ENCODE results near the gene PAM.
"Not testable (repeated sequence)": the region's sequence is repeated elsewhere in the genome, so short reads cannot be mapped to it uniquely, and the experiment has no call there.

The PAM gene

GRCh38 chr5:102902647-102903046 is 147.5 kb downstream of the PAM start:
- DNase-seq (ENCODE audit: low read depth) = no peak

DNA sequence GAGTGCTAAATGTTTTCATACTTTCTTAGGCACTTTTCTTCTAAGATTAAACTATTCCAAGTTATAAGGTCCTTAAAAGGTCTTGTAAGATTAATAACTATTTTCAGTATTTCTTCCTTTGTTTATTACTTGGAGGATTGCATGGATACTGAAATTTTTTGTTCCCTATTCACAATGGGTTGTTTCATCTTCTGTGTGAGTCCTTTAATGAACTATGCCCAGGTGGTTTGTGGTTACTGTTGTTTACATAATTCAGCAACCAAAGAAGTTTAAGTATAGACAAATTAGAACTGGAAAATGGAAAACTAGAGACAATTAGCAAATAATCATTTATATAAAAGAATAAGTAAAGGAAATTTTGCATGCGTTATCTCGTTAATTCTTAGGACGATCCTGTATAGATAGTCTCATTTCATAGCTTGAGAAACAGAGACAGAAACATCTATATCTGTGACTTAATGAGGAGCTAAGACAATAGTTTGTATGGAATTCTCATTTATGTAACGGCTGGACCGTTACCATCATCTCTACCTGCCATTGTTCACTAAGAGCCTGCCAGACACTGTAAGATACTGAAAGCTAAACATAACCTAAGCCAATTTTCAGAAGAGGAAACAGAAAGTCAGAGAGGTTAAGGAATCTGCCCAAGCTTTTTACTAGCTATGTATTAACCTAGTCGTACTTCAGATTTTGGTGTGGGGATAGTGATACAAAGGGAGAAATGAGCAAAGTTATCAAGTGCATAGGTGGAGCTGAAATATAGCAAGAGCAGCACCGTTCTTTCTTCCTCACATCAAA is 148.2 kb downstream of the PAM start:
- DNase-seq (ENCODE audit: low read depth) = no peak

- no peak for DNase-seq (ENCODE audit: low read depth)
Observed at GRCh38 chr5:102905056-102905455, 150.0 kb downstream of the PAM start.

DNA sequence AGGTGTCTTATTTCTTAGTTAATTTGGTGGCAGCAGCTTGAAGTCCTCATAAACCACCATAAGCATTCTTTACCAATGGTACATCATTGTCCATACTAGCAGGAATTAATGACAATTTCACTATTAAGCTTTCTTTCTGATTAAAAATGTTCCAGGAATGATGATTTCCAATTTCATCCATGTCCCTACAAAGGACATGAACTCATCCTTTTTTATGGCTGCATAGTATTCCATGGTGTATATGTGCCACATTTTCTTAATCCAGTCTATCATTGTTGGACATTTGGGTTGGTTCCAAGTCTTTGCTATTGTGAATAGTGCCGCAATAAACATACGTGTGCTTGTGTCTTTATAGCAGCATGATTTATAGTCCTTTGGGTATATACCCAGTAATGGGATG is 152.0 kb downstream of the PAM start:
- DNase-seq (ENCODE audit: low read depth) = not testable (repeated sequence)

GRCh38 chr5:102910240-102911226 is 155.4 kb downstream of the PAM start:
- DNase-seq (ENCODE audit: low read depth) = no peak

DNA sequence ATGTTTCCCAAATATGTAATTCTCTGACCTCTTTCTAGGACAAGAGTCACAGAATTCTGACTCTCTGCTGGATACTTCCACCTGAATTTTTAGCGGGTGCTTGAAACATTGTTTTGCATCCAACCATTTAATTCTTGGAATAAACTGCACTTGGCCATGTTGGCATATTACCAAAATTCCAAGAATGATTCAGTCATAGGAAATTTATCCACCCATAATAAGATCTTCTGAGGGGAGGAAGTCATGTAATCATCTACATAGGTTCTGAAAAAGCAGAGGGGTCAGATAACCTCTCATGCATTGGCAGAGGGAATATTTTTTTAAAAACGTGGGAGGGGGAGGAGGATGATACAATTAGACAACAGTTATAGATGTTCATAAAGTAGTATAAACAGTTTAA is 156.9 kb downstream of the PAM start:
- DNase-seq (ENCODE audit: low read depth) = no peak

GRCh38 chr5:102916109-102916508 is 161.0 kb downstream of the PAM start:
- no peak for DNase-seq (ENCODE audit: low read depth)

- no peak for DNase-seq (ENCODE audit: low read depth)
Observed at GRCh38 chr5:102918986-102919610, 164.0 kb downstream of the PAM start.

DNA sequence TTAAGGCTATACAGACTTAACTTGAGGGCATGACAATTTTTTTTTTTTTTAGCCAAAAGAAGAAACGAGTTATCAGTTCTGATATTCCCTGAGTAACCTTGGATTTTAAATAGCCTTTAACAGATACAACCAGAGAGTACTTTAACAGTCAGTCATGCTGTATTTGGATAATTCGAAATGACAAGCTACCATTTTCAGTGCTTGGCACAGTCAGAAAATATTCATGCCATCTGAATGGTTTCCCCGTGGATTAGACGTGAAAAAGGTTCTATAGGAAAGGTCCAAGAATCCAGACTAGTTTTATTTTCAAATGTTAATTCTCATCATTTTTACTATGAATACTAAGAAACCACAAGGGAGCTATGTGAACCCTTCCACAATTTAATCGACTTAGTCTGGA is 165.7 kb downstream of the PAM start:
- DNase-seq (ENCODE audit: low read depth) = no peak

- no peak for DNase-seq (ENCODE audit: low read depth)
Observed at GRCh38 chr5:102921341-102922044, 166.4 kb downstream of the PAM start.

DNA sequence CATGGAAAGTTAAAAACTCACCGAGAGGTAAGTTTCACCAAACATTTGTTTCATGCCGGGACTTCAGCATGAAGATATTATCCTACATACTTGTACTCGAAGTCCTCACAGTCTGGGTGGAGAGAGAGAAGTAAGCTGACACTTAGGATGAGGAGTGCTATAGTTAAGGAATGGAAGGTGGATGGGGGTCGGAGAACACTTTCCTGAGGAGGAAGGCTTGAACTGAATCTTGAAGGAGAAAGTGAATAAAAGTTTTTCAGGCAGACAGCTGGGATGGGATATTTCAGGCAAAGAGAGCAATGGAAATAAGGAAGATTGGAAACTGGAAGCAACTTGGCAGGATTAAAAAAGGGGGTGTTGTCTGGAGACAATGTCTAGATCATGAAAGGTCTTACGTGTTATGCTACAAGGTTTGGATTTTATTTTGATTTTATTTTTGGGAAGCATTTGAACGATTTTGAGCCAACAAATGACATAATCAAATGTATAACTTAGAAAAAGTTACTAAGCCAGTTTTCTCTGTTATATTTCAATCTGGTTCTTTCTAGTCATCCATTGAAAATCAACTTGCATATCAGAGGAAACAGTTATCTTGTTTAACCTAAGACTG is 167.1 kb downstream of the PAM start:
- no peak for DNase-seq (ENCODE audit: low read depth)

DNA sequence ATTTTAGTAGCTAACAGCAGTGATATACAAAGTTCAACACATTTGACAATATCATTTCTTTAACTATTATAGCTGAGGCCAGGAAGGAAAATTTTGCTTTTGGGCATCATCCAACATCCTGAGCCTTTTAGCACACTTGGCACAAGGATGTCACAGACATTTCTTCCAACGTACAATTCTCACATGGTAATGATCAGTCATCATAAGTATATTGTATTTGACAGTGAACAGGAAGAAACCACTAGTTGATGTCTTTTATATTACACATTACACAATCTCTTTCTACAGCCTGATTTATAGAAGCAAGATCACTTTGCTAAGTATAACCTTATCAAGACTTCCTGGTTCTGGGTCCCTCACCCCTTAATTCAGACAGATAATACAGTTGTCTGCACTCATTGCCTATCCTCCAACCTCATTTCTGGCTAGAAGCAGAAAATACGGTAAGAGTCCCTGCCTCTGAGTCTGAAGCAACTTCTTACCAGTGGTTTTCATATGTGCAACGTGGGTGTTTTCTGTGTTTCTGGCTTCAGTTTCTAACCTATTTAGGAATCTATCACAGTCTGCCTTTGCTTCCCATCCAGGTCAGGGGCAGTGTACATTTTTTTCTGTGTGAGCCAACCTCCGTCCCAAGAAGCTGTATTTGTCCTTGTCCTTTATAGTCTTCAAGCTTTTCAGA is 167.8 kb downstream of the PAM start:
- no peak for DNase-seq (ENCODE audit: low read depth)

GRCh38 chr5:102924963-102925362 is 169.9 kb downstream of the PAM start:
- no peak for DNase-seq (ENCODE audit: low read depth)

DNA sequence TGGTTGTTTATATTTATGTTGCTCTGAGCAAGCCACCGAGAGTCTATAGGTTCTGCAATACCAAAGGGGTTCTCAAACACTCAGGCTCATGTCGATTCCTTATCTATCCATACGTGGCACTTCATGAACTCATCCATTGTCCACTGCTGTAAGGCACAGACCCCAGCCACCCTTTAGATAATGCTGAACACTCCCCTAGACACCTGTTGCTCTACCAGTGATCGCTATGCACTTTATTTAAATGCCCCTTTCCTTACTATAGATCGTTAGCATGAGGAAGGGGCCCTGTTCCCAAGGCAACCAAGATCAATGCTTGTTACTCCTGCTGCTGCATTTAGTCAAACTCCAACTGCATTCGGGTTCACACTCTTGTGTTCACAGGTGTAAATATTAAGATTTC is 171.9 kb downstream of the PAM start:
- no peak for DNase-seq (ENCODE audit: low read depth)

- no peak for DNase-seq (ENCODE audit: low read depth)
Observed at GRCh38 chr5:102930244-102930643, 175.1 kb downstream of the PAM start.

GRCh38 chr5:102931085-102931725 is 176.1 kb downstream of the PAM start:
- DNase-seq (ENCODE audit: low read depth) = no peak

DNA sequence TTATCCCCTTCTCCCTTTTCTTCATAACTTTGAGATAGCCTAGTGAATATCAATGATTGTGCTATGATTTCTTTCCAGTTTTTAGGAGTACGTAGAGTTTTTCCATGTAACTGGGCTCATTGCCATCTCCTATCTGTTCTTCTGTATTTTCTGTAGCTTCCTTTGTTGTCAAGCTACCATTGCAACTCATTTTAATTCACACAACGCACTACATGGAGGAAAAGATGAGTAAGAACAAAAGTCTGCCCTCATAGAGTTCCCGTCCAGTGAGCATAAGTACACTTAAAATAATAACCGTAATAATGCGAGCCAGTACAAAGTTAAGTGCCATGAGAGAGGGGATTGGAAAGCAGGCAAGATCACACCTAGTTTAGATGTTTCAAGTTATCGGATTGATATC is 177.7 kb downstream of the PAM start:
- no peak for DNase-seq (ENCODE audit: low read depth)

DNA sequence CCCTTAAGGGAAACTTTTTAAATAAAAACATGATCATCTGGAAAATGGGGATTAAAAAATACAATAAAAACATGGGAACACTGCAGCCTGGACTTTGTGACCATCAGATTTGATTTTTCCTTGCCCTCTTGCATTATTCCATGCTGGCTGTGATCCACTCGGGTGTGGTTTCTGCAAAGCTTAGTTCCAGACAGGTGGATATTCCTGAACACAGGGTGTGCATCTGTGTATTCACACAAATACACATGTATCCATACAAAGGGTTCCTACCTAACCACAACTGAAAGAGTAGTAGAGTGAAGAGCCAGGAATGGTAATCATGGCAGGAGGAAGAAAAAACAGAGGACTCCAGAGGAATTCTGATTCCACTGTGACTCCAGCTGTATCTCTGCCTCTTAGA is 178.2 kb downstream of the PAM start:
- no peak for DNase-seq (ENCODE audit: low read depth)

GRCh38 chr5:102933721-102934459 is 178.8 kb downstream of the PAM start:
- DNase-seq (ENCODE audit: low read depth) = no peak

DNA sequence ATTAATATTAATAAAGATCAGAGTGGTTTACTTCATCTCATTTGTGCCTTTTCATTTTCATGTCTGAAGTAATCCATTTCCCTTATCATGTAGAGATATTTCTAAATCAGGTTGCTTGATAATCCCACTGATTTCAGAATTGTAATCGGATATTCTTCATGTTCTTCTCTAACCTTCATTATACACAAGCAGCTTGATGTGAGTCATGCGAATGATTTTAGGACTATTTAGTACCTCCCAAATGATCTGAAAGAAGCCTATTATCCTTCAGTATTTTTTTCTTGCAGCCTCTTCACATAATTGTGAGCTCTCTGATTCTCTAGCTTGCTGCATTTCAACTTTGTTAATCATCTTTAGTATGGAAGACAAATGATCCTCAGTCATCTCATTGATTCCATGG is 182.8 kb downstream of the PAM start:
- DNase-seq (ENCODE audit: low read depth) = no peak
